Mesothelial cell of epicardium (in vitro differentiated cells): Measurements from ENCODE around the gene DLK2. TPM values are rescaled to one million over a fixed set of nuclear protein-coding genes. Genes with fewer than 3 reads are reported as not detected.
A peak's percentile ranks its signal among the peaks of the same experiment; 100 is the strongest.

ENCODE experiments used
- DNase-seq, 2 experiments: peaks; one replicate each; pipeline ENCODE4 v3.0.0; 2021; ENCODE audit warnings: low spot score in 2 of 2; ENCODE audit not compliant: unreplicated experiment in 2 of 2
- H3K27ac Mint-ChIP-seq: 2 replicates; pipeline ENCODE4 v1.8.0; 2021; ENCODE audit warnings: mixed read lengths
- H3K27me3 Mint-ChIP-seq: 2 replicates; pipeline ENCODE4 v1.8.0; 2021; ENCODE audit warnings: low read depth, mixed read lengths
- H3K36me3 Mint-ChIP-seq: 2 replicates; pipeline ENCODE4 v1.8.0; 2021; ENCODE audit warnings: mixed read lengths
- H3K4me1 Mint-ChIP-seq: 2 replicates; pipeline ENCODE4 v1.8.0; 2021; ENCODE audit warnings: mixed read lengths
- H3K4me3 Mint-ChIP-seq: 2 replicates; pipeline ENCODE4 v1.8.0; 2021; ENCODE audit warnings: mild to moderate bottlenecking, moderate library complexity, mixed read lengths
- H3K9me3 Mint-ChIP-seq: 2 replicates; pipeline ENCODE4 v1.8.0; 2021; ENCODE audit warnings: mixed read lengths
- total RNA-seq: library from RNA; stranded (reverse); gene quantifications from 3 replicates; pipeline ENCODE4 v1.2.1, GENCODE V29; 2021
- TF ChIP-seq, protein P1 (sequence below): fragments of 200-600 bp; sonication (generic); IDR thresholded peaks from one replicate; pipeline ENCODE4 v1.5.0; 2021; ENCODE audit warnings: antibody characterized with exemption; ENCODE audit not compliant: unreplicated experiment

Gene DLK2
- total RNA-seq, 1 donor from 2014 or later: 4.7 TPM

DNA sequence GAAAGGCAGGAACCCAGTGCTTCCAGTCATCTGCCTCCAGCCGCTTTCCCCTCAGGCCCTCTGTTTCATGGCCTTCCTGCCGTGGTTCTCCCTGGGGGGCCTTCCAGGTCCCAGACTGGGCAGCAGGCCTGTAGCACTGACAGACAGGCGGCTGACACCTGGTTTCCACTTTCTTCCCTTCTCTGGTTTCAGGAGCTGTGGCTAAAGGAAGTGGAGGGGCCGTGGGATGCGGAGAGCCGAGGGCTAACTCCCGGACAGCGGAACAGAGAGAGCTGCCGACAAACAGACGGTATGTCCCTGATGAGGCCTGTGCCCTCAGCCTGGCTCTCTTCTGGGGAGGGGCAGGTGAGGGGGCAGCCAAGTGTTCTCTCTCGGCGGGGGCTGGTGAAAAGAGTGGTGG, 42.3 kb upstream of the DLK2 start:
- Mint-ChIP-seq H3K4me3 (no peak overlapping the region), H3K27me3 (no peaks in the 10 kb centered on the region), H3K9me3 (no peaks in the 10 kb centered on the region), H3K27ac (no peak overlapping the region), H3K36me3 (peaks cover 12% of the 10 kb centered on the region), H3K4me1 (peaks cover 31% of the 10 kb centered on the region)
- TF ChIP-seq, protein P1, sequence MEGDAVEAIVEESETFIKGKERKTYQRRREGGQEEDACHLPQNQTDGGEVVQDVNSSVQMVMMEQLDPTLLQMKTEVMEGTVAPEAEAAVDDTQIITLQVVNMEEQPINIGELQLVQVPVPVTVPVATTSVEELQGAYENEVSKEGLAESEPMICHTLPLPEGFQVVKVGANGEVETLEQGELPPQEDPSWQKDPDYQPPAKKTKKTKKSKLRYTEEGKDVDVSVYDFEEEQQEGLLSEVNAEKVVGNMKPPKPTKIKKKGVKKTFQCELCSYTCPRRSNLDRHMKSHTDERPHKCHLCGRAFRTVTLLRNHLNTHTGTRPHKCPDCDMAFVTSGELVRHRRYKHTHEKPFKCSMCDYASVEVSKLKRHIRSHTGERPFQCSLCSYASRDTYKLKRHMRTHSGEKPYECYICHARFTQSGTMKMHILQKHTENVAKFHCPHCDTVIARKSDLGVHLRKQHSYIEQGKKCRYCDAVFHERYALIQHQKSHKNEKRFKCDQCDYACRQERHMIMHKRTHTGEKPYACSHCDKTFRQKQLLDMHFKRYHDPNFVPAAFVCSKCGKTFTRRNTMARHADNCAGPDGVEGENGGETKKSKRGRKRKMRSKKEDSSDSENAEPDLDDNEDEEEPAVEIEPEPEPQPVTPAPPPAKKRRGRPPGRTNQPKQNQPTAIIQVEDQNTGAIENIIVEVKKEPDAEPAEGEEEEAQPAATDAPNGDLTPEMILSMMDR: no peak
- DNase-seq: no peak

DNA sequence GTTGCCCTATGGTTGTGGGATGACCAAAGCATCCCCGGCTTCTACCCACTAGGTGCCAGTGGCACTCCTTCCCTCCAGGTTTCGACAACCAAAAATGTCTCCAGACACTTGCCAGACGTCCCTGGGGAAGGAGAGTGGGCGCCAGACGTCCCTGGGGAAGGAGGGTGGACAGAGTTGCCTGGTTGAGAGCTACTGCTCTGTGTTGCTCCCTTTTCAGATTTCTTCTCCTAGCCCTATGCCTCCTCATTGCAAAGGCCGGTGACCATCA, 41.7 kb upstream of the DLK2 start:
- Mint-ChIP-seq H3K36me3 (peaks cover 9% of the 10 kb centered on the region), H3K27me3 (no peaks in the 10 kb centered on the region), H3K4me3 (no peak overlapping the region), H3K27ac (peak overlapping the region; percentile 88), H3K4me1 (peaks cover 31% of the 10 kb centered on the region), H3K9me3 (no peaks in the 10 kb centered on the region)
- DNase-seq: no peak
- TF ChIP-seq, protein P1: no peak

DNA sequence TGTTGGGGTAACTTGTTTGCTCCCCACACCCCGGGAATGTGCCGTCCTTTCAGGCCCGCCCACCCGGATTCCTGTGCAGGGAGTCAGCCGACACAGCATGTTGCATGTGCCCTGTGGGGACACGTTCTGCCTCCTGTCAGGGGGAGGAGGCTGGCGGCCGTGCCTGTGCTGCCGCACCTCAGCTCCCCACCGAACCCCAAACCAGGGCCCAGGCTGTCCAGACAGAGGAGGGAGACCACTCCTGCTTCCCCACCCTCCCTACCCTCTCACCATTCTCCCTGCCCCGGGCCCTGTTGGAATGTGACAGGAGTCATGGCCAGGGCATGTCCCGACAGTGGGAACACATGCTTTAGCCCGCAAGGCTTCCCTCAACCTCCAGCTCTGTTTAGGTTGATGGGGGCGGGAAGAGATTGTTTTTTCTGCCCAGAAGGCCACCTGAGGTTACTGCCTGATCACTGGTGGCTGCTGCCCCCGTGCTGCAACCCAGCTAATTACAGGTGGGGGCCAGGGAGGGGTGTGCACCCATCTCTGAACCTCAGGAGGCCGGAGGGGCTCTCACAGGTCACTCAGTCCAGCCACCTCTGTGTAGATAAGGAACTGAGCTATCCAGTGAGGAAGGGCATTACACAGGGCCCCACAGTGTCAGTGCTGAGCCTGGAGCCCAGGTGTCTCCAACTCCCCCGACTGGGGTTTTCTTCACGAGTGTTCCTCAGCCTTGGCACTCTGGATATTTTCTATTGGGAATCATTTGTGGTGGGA, 41.2 kb upstream of the DLK2 start:
- Mint-ChIP-seq H3K27ac (peak overlapping the region; percentile 88), H3K4me1 (peaks cover 31% of the 10 kb centered on the region), H3K4me3 (no peak overlapping the region), H3K36me3 (peaks cover 9% of the 10 kb centered on the region), H3K27me3 (no peaks in the 10 kb centered on the region), H3K9me3 (no peaks in the 10 kb centered on the region)
- TF ChIP-seq, protein P1: no peak
- DNase-seq: no peak

DNA sequence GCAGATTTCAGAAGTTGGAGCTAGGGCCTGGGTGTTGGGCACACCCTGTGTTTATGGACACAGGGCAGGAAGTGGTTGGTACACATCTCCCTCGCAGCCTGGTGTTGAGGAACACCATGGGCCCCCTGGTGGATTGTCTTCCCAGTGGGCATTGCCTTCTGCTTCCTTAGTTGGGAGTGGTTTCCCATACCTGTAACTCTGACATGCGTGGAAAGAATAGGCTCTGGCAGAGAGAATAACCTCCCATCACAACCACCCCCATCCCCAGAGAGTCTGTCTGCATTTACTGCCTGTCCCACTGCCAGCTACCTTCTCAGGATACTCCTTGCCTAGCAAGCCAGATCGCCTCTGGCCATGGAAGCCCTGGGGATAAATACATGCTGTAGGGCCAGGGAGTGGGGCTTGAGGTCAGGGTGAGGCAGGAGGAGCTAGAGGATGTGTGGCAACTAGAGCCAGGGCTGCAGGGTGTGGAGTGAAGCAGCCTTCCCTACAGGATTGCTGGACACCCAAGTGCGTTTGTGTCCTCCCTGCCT, 40.1 kb upstream of the DLK2 start:
- no peak for DNase-seq
- Mint-ChIP-seq H3K9me3 (no peaks in the 10 kb centered on the region), H3K36me3 (peaks cover 4% of the 10 kb centered on the region), H3K4me3 (no peak overlapping the region), H3K27me3 (no peaks in the 10 kb centered on the region), H3K27ac (peak overlapping the region; percentile 88), H3K4me1 (peaks cover 31% of the 10 kb centered on the region)
- TF ChIP-seq, protein P1: no peak

DNA sequence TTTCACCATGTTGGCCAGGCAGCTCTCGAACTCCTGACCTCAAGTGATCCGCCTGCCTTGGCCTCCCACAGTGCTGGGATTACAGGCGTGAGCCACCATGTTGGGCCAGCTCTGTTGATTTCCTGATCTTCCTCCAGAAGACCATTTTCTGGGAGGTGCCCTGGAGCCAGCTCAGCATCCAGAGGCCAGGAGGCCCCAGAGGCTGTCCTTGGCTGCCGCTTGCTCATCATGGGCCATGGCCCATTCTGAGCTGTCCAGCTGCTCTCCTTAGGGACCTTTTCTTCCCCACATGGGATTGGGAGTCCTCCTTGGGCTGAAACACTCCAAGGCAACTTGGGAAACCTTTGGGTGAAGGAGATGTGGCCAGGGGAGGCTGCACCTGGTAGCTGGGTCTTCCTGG, 39.4 kb upstream of the DLK2 start:
- H3K9me3 Mint-ChIP-seq: no peaks in the 10 kb centered on the region
- H3K27me3 Mint-ChIP-seq: no peaks in the 10 kb centered on the region
- no peak overlapping the region for H3K27ac Mint-ChIP-seq
- H3K4me3 Mint-ChIP-seq: no peak overlapping the region
- H3K36me3 Mint-ChIP-seq: peaks cover 4% of the 10 kb centered on the region
- peaks cover 31% of the 10 kb centered on the region for H3K4me1 Mint-ChIP-seq
- no peak for DNase-seq
- TF ChIP-seq, protein P1: no peak
